Psoas muscle (tissue), 8 donors: Measurements from ENCODE around the gene TTLL10. TPM values are rescaled to one million over a fixed set of nuclear protein-coding genes. Genes with fewer than 3 reads are reported as not detected.

Source experiments
- ATAC-seq, 4 donors: fragments of 200-7000 bp; cut with Tn5 transposase; one replicate each; pipeline ENCODE4 v1.9.1; 2020; ENCODE audit warnings: moderate library complexity in 3 of 4, mild to moderate bottlenecking in 2 of 4
- DNase-seq, 2 donors: peaks; one replicate each; pipeline ENCODE4 v3.0.0-alpha.2; 2020
- H3K27ac ChIP-seq: fragments of 200-600 bp; one replicate; pipeline ENCODE4 v1.8.0; 2022
- H3K27me3 ChIP-seq, 3 donors: fragments of 200-600 bp in 1 of 3; one replicate each; pipeline versions ENCODE4 v1.6.1 to v1.8.0; 2013 to 2022; ENCODE audit warnings: low read length in 2 of 3, mild to moderate bottlenecking in 2 of 3, moderate library complexity in 1 of 3; ENCODE audit not compliant: insufficient read depth in 3 of 3
- H3K36me3 ChIP-seq, 2 donors: fragments of 200-600 bp in 1 of 2; one replicate each; pipeline versions ENCODE4 v1.6.1 to v1.8.0; 2013 to 2022; ENCODE audit warnings: low read depth in 1 of 2, mild to moderate bottlenecking in 1 of 2, moderate library complexity in 1 of 2; ENCODE audit not compliant: insufficient read depth in 1 of 2
- H3K4me1 ChIP-seq: fragments of 200-600 bp; one replicate; pipeline ENCODE4 v1.8.0; 2022
- H3K4me3 ChIP-seq: fragments of 200-600 bp; one replicate; pipeline ENCODE4 v1.8.0; 2022; ENCODE audit warnings: mild to moderate bottlenecking
- H3K9me3 ChIP-seq: fragments of 200-600 bp; one replicate; pipeline ENCODE4 v1.8.0; 2022
- CTCF ChIP-seq: fragments of 200-600 bp; IDR thresholded peaks from one replicate; pipeline ENCODE4 v1.8.0; 2022; ENCODE audit warnings: antibody characterized with exemption
- WGBS, 3 donors: extraction: QIAGEN DNeasy Blood & Tissue Kit; methylation state at CpG; one replicate each; pipeline versions ENCODE4 v1.1.6 to v1.1.7; 2013; 5-methylcytosine and 5-hydroxymethylcytosine counted together
- intact Hi-C, 2 donors: fragments of 100-400 bp; cut with DNase I; formaldehyde crosslinking; loops; one replicate each; pipeline versions ENCODE4 v1.11.0 to v1.14.2; 2022
- polyA plus RNA-seq, 3 donors: library from polyadenylated mRNA; stranded (reverse); fragments of 200-250 nt; gene quantifications; one replicate each; pipeline ENCODE4 v1.2.3, GENCODE V29; 2013
- total RNA-seq, 4 donors: library from RNA; stranded (reverse); fragmentation: NEBNext Ultra II Directional in 2 of 4; extraction: Animal tissue kit (Norgen Biotek cat#: 25700) in 2 of 4; gene quantifications; one replicate each; pipeline versions ENCODE4 v1.2.1 to v1.2.4, GENCODE V29; 2021 to 2023
- donor health status: healthy with polysubstance abuse.
- donor health status: DM: no; HTN: no; CAD: no; lungs with moderate emphysema.
- donor health status: Bipolar disorder and iron deficiency.
- donor health status: healthy.
- donor health status: DM: yes; HTN: yes; CAD: no.
- donor health status: DM: no; HTN: no; CAD: no.
- donor health status: DM: no; HTN: no; CAD: no.
- donor health status: DM: yes; HTN: yes; CAD: no.

The TTLL10 gene
- total and polyA plus RNA-seq, 7 donors: 0.03 to 0.27 (median 0.10) TPM; not detected in 3

- no peak for TF ChIP-seq CTCF
- WGBS, 3 donors: 80 to 87% (median 85%) methylated on average over 43 of the region's 43 CpGs
- Histone ChIP-seq H3K4me3 (no peak overlapping the region), H3K27me3 (peaks cover 0 to 5% (median 2%) of the 10 kb centered on the region in 3 donors), H3K9me3 (no peaks in the 10 kb centered on the region), H3K36me3 (no peaks in the 10 kb centered on the region), H3K4me1 (no peaks in the 10 kb centered on the region), H3K27ac (no peak overlapping the region)
- intact Hi-C loops: no loop called here
- ATAC-seq (no peak), DNase-seq (peak in 1 of 2 donors; percentile 2)
These were observed 43.2 kb upstream of the TTLL10 start for GRCh38 chr1:1130206-1131120.

- Histone ChIP-seq H3K4me3 (no peak overlapping the region), H3K36me3 (no peaks in the 10 kb centered on the region), H3K27ac (peak overlapping the region; percentile 41), H3K4me1 (no peaks in the 10 kb centered on the region), H3K9me3 (no peaks in the 10 kb centered on the region), H3K27me3 (peaks cover 0 to 14% (median 9%) of the 10 kb centered on the region in 3 donors)
- WGBS, 3 donors: 69 to 78% (median 70%) methylated on average over 47 to 48 of the region's 48 CpGs
- no peak for DNase-seq
- TF ChIP-seq CTCF: no peak
- ATAC-seq: peak in 1 of 4 donors; percentile 66
- intact Hi-C loops: no loop called here
These were observed 41.4 kb upstream of the TTLL10 start for GRCh38 chr1:1132042-1132950.

- H3K27ac ChIP-seq: peak overlapping the region; percentile 41
- H3K36me3 ChIP-seq: no peaks in the 10 kb centered on the region
- no peaks in the 10 kb centered on the region for H3K9me3 ChIP-seq
- H3K27me3 ChIP-seq: peaks cover 0 to 23% (median 14%) of the 10 kb centered on the region in 3 donors
- 44 to 49% (median 44%) methylated on average over 27 to 32 of the region's 32 CpGs for WGBS, 3 donors
- H3K4me3 ChIP-seq: no peak overlapping the region
- intact Hi-C loops: no loop called here
- DNase-seq (peak; percentile 49 to 76), ATAC-seq (peak in 3 of 4 donors; percentile 26 to 76 (median 44))
- no peak for TF ChIP-seq CTCF
- H3K4me1 ChIP-seq: no peaks in the 10 kb centered on the region
These were observed 40.5 kb upstream of the TTLL10 start for GRCh38 chr1:1132956-1133750.

GRCh38 chr1:1134300-1134970 is 39.2 kb upstream of the TTLL10 start:
- H3K9me3 ChIP-seq: no peaks in the 10 kb centered on the region
- no peaks in the 10 kb centered on the region for H3K36me3 ChIP-seq
- ATAC-seq (no peak), DNase-seq (no peak)
- WGBS, 3 donors: 89 to 91% (median 89%) methylated on average over 26 to 28 of the region's 28 CpGs
- no peak overlapping the region for H3K4me3 ChIP-seq
- no peak for TF ChIP-seq CTCF
- peaks cover 0 to 23% (median 16%) of the 10 kb centered on the region in 3 donors for H3K27me3 ChIP-seq
- intact Hi-C loops: no loop called here
- no peaks in the 10 kb centered on the region for H3K4me1 ChIP-seq
- no peak overlapping the region for H3K27ac ChIP-seq
